Lower lobe of right lung (tissue), 2 donors: ENCODE results near the gene RAB11FIP5. TPM values are rescaled to one million over a fixed set of nuclear protein-coding genes. Genes with fewer than 3 reads are reported as not detected.
A peak's percentile ranks its signal among the peaks of the same experiment; 100 is the strongest.

Experiments used
- ATAC-seq, 2 donors: fragments of 200-7000 bp; cut with Tn5 transposase; one replicate each; pipeline ENCODE4 v1.9.1; 2020 to 2022; ENCODE audit warnings: mild to moderate bottlenecking in 2 of 2, moderate library complexity in 2 of 2
- DNase-seq: peaks from one replicate; pipeline ENCODE4 v3.0.0-alpha.2; 2020
- H3K27ac ChIP-seq: fragments of 200-600 bp; one replicate; pipeline ENCODE4 v1.8.0; 2022
- H3K27me3 ChIP-seq: fragments of 200-600 bp; one replicate; pipeline ENCODE4 v1.8.0; 2022; ENCODE audit warnings: low read depth
- H3K36me3 ChIP-seq: fragments of 200-600 bp; one replicate; pipeline ENCODE4 v1.8.0; 2022; ENCODE audit warnings: mild to moderate bottlenecking
- H3K4me1 ChIP-seq: fragments of 200-600 bp; one replicate; pipeline ENCODE4 v1.8.0; 2022
- H3K4me3 ChIP-seq: fragments of 200-600 bp; one replicate; pipeline ENCODE4 v1.8.0; 2022; ENCODE audit warnings: mild to moderate bottlenecking
- H3K9me3 ChIP-seq: fragments of 200-600 bp; one replicate; pipeline ENCODE4 v1.8.0; 2022
- intact Hi-C: fragments of 100-400 bp; cut with DNase I; formaldehyde crosslinking; loops from one replicate; pipeline ENCODE4 v1.11.0; 2022
- total RNA-seq: library from RNA; stranded (reverse); fragmentation: NEBNext Ultra II Directional; extraction: Animal tissue kit (Norgen Biotek cat#: 25700); gene quantifications from one replicate; pipeline ENCODE4 v1.2.1, GENCODE V29; 2021
- TF ChIP-seq, protein P1 (sequence below): fragments of 200-600 bp; IDR thresholded peaks from one replicate; pipeline ENCODE4 v1.8.0; 2022; ENCODE audit warnings: antibody characterized with exemption, mild to moderate bottlenecking
- donor health status: DM: no; HTN: yes; CAD: no; lungs with severe emphysema.

RAB11FIP5 gene
- total RNA-seq, 1 donor from 2014 or later, result 20.6 TPM

DNA sequence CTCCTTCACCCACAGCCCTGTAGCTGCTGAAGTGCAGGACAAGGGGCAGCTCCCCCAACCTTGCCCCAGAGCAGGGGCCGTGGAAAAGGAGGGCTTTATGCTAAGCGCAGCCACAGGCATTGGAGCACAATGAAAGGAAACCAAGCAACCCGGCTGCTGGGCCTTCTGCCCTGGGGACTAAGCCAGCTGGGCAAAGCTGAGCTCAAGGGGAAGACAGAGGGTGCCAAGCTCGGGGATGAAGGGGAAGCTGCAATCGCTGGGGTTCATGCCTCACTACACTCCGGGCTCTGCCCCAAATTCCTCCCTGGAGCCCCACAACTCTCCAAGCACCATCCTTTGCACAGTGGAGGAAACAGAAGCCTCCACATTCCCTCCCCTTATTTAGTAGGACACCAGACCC is 53.6 kb downstream of the RAB11FIP5 start:
- no peaks in the 10 kb centered on the region for H3K27me3 ChIP-seq
- TF ChIP-seq, protein P1, sequence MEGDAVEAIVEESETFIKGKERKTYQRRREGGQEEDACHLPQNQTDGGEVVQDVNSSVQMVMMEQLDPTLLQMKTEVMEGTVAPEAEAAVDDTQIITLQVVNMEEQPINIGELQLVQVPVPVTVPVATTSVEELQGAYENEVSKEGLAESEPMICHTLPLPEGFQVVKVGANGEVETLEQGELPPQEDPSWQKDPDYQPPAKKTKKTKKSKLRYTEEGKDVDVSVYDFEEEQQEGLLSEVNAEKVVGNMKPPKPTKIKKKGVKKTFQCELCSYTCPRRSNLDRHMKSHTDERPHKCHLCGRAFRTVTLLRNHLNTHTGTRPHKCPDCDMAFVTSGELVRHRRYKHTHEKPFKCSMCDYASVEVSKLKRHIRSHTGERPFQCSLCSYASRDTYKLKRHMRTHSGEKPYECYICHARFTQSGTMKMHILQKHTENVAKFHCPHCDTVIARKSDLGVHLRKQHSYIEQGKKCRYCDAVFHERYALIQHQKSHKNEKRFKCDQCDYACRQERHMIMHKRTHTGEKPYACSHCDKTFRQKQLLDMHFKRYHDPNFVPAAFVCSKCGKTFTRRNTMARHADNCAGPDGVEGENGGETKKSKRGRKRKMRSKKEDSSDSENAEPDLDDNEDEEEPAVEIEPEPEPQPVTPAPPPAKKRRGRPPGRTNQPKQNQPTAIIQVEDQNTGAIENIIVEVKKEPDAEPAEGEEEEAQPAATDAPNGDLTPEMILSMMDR, result no peak
- intact Hi-C loops, result no loop called here
- DNase-seq, result no peak
- H3K9me3 ChIP-seq, result peaks cover 5% of the 10 kb centered on the region
- no peak overlapping the region for H3K27ac ChIP-seq
- H3K36me3 ChIP-seq, result no peaks in the 10 kb centered on the region
- no peaks in the 10 kb centered on the region for H3K4me1 ChIP-seq
- ATAC-seq, result no peak
- H3K4me3 ChIP-seq, result no peak overlapping the region

DNA sequence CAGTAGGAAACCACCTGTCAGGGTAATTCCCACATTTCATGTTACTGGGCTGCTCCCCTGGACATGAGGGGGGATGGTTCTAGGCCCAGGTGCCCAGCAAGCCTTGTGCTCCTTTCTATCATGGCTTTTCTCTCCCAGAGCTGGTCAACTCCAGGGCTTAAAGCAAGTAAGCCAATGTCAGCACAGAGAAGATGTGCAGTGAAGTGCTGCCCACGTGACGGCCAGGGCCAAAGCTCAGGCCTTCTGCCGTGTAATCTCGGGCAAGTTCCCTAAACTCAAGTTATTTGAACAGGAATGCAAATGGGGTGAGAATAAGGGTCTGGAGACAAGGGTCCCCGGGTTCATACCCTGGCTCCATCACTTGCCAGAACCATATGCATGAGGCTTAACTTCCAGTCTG is 57.8 kb downstream of the RAB11FIP5 start:
- Histone ChIP-seq H3K4me3 (no peak overlapping the region), H3K9me3 (peaks cover 5% of the 10 kb centered on the region), H3K4me1 (no peaks in the 10 kb centered on the region), H3K36me3 (no peaks in the 10 kb centered on the region), H3K27me3 (no peaks in the 10 kb centered on the region), H3K27ac (no peak overlapping the region)
- ATAC-seq (no peak), DNase-seq (no peak)
- intact Hi-C loops, result no loop called here
- TF ChIP-seq, protein P1, result no peak

DNA sequence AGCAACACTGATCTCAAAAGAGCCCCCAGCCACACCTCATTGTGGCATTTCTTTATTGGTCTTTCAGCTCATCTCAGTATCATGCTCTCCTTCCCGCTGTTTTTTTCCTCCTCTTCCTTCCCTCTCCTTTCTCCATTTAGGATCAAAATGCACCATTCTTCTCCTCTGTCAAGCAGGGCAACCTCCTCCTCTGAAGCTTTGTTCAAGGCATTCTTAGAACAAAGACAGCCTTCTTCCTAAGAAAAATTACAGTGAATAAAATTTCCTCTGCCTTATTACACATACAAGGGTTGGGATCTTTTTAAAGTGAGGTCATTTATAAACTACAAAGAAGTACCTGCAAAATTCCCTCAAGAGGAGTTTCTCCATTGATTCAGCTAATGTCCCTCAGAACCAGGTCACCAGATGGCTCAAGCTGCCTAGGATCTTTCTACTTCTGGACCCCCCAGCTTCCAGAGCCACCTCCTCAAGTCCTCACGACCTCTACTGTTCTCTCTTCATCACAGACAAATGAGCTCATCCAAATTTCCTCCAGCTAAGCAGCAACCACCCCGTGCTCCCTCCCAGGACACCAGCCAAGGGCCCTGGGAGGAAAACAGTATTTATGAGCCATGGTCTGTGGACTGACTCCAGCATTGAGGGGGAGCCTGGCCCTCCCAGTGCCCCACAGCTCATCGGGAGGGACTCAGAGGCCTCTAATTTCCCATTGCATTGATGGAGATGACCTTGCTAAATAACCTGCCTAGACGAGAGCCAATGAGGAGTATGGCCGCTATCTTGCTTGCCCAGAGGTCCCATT is 59.2 kb downstream of the RAB11FIP5 start:
- no peak overlapping the region for H3K27ac ChIP-seq
- H3K4me3 ChIP-seq, result no peak overlapping the region
- TF ChIP-seq, protein P1, result no peak
- H3K27me3 ChIP-seq, result no peaks in the 10 kb centered on the region
- intact Hi-C loops, result no loop called here
- ATAC-seq, result no peak
- H3K36me3 ChIP-seq, result no peaks in the 10 kb centered on the region
- no peak for DNase-seq
- no peaks in the 10 kb centered on the region for H3K4me1 ChIP-seq
- peaks cover 5% of the 10 kb centered on the region for H3K9me3 ChIP-seq

DNA sequence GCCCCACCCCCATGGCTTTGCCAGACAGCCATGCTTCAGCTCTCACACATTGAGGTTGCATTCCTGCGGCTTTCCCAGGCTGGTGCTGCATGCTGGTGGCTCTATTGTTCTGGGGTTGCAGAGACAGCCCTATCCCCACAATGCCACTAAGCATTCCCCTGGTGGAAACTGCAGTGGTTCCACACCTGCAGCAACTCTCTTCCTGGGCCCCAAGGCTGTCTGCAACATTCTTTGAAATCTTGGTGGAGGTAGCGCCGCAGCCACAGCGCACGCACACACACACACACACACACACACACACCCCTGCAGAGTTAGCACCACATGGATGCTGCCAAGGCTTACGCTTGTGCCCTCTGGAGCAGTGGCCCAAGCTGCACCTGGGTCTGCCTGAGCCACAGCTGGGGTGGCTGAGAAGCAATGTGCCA is 62.6 kb downstream of the RAB11FIP5 start:
- TF ChIP-seq, protein P1, result no peak
- Histone ChIP-seq H3K9me3 (no peaks in the 10 kb centered on the region), H3K36me3 (no peaks in the 10 kb centered on the region), H3K4me1 (no peaks in the 10 kb centered on the region), H3K27ac (no peak overlapping the region), H3K4me3 (no peak overlapping the region), H3K27me3 (no peaks in the 10 kb centered on the region)
- no peak for ATAC-seq
- DNase-seq, result no peak
- intact Hi-C loops, result no loop called here

DNA sequence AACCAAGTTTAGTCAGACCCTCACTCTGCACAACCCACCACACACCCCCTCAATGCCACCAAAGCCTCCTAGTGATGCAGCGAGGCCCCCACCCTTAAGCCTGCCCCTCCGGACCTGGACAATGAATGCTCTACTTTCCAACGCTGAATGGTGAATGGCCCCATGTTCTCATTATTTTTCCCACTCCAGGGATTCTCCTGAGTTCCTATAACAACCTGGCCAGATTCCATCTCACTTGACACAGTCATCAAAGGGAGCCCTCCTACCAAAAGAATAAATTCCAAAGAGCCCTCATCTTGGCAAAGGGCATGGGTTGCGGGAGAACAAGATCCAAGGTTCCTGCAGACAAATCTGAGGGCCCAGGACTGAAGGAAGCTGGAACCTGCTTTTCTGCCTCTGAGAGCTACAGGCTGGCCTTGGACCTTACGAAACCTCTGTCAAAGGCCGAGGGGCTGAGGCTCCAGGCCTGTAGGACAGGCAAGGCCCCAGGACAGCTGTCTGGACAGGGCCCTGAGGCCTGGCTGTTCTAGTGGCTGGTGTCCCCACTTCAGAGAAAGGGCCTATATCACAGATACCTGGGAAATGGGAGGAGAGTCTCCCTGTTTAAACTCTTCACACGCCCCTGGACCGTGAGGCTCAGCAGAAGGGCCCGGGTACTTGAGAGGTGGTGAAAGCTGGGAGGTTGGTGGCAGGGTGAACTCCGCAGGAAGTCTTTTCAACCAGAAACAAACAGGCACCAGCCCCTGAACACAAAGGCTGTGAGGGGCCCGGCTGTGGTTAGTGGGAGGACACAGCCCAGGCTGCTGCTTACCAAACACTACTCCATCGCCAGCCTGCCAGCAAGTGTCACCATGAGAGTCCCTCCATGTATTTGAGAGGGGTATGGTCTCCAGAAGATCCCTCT is 68.6 kb downstream of the RAB11FIP5 start:
- Histone ChIP-seq H3K27ac (no peak overlapping the region), H3K4me3 (no peak overlapping the region), H3K9me3 (no peaks in the 10 kb centered on the region), H3K4me1 (no peaks in the 10 kb centered on the region), H3K27me3 (no peaks in the 10 kb centered on the region), H3K36me3 (peaks cover 14% of the 10 kb centered on the region)
- intact Hi-C loops, result no loop called here
- TF ChIP-seq, protein P1, result no peak
- peak in 1 of 2 donors; percentile 30 for ATAC-seq
- DNase-seq, result no peak
